GM12878 (cell line): ENCODE data around the gene S100A2.

Source experiments
- BCL3 ChIP-seq: IDR thresholded peaks from 2 replicates; pipeline ENCODE4 v1.6.1; 2011; ENCODE audit warnings: borderline replicate concordance, low read depth, mild to moderate bottlenecking, moderate library complexity, low read length; ENCODE audit not compliant: insufficient read depth, poor library complexity, severe bottlenecking
- CBX5 ChIP-seq: sonication (generic); IDR thresholded peaks from 2 replicates; pipeline ENCODE4 v1.6.1; 2016; ENCODE audit warnings: low read depth, moderate library complexity, mild to moderate bottlenecking, inconsistent platforms
- CTCF ChIP-seq, 3 experiments: IDR thresholded peaks in 2 of 3; conservative IDR thresholded peaks in 1 of 3; 2 replicates each; pipeline ENCODE4 v1.5.1; 2011; ENCODE audit warnings: low read depth in 3 of 3, low read length in 3 of 3, mild to moderate bottlenecking in 3 of 3, control low read depth in 2 of 3, moderate library complexity in 2 of 3, inconsistent platforms in 1 of 3, mixed read lengths in 1 of 3; ENCODE audit not compliant: control insufficient read depth in 2 of 3, insufficient read depth in 1 of 3; ENCODE audit errors: extremely low read depth in 1 of 3
- ELK1 ChIP-seq: IDR thresholded peaks from 2 replicates; pipeline ENCODE4 v1.6.1; 2012; ENCODE audit warnings: low read depth, low read length, improper control_type of control experiment
- NFYA ChIP-seq: IDR thresholded peaks from 2 replicates; pipeline ENCODE4 v1.6.1; 2011; ENCODE audit warnings: low read depth, mild to moderate bottlenecking, low read length, improper control_type of control experiment, borderline replicate concordance
- NKRF ChIP-seq: fragments of 450-650 bp; conservative IDR thresholded peaks from 2 replicates; pipeline ENCODE4 v1.6.1; 2017; ENCODE audit warnings: mild to moderate bottlenecking, moderate library complexity
- ZNF622 ChIP-seq: fragments of 450-650 bp; IDR thresholded peaks from 2 replicates; pipeline ENCODE4 v1.6.1; 2017; ENCODE audit warnings: mild to moderate bottlenecking, inconsistent platforms

GRCh38 chr1:153531638-153532037, 34.0 kb downstream of the S100A2 start:
- TF ChIP-seq CTCF (IDR thresholded peaks at IDR 0.05 in 2 of 3, conservative IDR thresholded peaks at IDR 0.05 in 1 of 3; ENCODE audit: control insufficient read depth in 2 of 3, extremely low read depth in 1 of 3, insufficient read depth in 1 of 3, low read depth in 3 of 3, low read length in 3 of 3) (no peak), NKRF (no peak), NFYA (no peak), BCL3 (no peak), ZNF622 (no peak), CBX5 (no peak), ELK1 (no peak)
